ENCODE measurements around the gene FLYWCH2. TPM values are rescaled to one million over a fixed set of nuclear protein-coding genes. Genes with fewer than 3 reads are reported as not detected.
A peak's percentile ranks its signal among the peaks of the same experiment; 100 is the strongest.

FLYWCH2 gene
- polyA plus RNA-seq, 1 experiment = 22.4 TPM

DNA sequence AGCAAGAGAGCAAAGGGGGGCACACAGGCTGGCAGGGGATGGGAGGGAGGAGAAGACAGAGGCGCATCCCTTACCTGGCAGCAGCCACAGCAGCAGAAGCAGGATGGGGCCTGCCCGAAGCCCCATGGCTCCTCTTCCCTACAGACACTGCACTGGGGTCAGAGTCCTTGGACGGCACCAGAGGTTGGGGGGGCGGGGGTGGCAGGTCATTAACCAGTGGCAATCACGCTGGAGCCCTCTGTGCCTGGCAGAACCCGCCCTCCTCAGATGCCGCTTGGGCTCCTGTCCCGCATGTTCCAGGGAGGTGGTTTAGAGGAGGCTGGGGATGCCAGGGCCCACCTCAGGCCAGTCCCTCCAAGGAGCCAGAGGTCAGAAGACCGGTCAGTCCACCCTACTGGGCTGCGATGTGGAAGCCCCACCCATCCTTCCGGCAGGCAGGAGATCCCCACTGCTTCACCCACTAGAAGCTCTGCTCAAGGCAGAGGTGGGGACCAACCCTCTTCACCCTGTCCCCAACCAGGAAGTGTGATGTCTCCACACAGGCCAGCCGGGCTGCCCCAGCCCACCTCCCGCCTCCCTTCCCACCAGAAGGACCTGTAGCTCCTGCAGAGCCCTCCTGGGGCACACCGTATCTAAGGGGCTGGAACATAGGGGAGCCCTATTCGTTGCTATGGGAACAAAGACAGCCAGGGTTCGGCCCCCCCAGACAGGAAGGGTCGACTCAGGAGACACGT, 41.2 kb upstream of the FLYWCH2 start:
- Histone ChIP-seq H3K9me3 (ENCODE audit: control insufficient read depth, insufficient read depth, low read length) (peaks cover 10% of the 10 kb centered on the region; the same call in 1 of the 2 replicates), H3K27ac (ENCODE audit: low read depth, low read length) (no peak overlapping the region), H3K27me3 (ENCODE audit: control insufficient read depth, insufficient read depth, low read length) (no peaks in the 10 kb centered on the region), H3K4me3 (ENCODE audit: low read depth, low read length) (no peak overlapping the region)
- ChIA-PET POLR2A (interaction anchor here (0.6 kb wide), 1 partner anchor 42 kb away, joined by 3 read pairs; no protein-coding TSS in a partner anchor), CTCF (interaction anchor here (1.5 kb wide), 1 partner anchor 12 kb away, joined by 6 read pairs; no protein-coding TSS in a partner anchor)
- no peak for DNase-seq (ENCODE audit: low read depth, low spot score)
- TF ChIP-seq, protein P1, sequence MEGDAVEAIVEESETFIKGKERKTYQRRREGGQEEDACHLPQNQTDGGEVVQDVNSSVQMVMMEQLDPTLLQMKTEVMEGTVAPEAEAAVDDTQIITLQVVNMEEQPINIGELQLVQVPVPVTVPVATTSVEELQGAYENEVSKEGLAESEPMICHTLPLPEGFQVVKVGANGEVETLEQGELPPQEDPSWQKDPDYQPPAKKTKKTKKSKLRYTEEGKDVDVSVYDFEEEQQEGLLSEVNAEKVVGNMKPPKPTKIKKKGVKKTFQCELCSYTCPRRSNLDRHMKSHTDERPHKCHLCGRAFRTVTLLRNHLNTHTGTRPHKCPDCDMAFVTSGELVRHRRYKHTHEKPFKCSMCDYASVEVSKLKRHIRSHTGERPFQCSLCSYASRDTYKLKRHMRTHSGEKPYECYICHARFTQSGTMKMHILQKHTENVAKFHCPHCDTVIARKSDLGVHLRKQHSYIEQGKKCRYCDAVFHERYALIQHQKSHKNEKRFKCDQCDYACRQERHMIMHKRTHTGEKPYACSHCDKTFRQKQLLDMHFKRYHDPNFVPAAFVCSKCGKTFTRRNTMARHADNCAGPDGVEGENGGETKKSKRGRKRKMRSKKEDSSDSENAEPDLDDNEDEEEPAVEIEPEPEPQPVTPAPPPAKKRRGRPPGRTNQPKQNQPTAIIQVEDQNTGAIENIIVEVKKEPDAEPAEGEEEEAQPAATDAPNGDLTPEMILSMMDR (IDR thresholded peaks at IDR 0.05; ENCODE audit: low read depth, low read length) = no peak

DNA sequence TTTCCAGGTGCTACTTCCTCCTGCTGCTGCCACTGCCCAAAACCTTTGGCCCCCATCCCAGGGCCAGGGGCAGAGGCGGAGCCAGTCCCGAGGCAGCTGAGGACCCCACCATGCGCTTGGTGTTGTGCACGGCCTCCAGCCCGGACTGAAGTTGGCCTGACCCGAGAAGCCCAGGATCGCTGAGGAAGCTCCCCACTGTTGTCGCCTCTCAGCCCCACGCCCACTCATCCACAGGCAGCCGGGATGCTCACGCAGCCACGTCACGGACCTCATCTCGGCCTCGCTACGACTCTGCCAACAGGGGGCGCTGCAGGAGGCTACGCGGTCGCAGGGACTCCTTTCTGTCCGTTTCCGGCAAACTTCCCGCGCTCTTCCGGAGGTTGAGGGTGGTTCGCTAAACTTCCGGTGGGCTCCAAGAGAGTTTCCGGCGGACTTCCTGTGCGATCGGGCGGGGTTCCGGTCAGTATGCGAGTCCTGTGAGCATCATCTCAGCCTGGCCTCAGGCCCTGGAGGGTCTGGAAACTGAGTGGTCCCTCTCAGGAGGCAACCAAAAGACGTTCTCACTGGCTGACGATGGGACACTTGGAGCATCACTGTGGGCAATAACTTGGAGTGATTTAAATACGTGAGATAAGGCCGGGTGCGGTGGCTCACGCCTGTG, 40.5 kb upstream of the FLYWCH2 start:
- ChIA-PET POLR2A (no interaction called here), CTCF (interaction anchor here (1.5 kb wide), 1 partner anchor 11 kb away, joined by 6 read pairs; no protein-coding TSS in a partner anchor)
- DNase-seq (ENCODE audit: low read depth, low spot score) = no peak
- Histone ChIP-seq H3K27ac (ENCODE audit: low read depth, low read length) (no peak overlapping the region), H3K9me3 (ENCODE audit: control insufficient read depth, insufficient read depth, low read length) (peaks cover 10% of the 10 kb centered on the region; the same call in 1 of the 2 replicates), H3K4me3 (ENCODE audit: low read depth, low read length) (no peak overlapping the region), H3K27me3 (ENCODE audit: control insufficient read depth, insufficient read depth, low read length) (no peaks in the 10 kb centered on the region)
- TF ChIP-seq, protein P1 (IDR thresholded peaks at IDR 0.05; ENCODE audit: low read depth, low read length) = peak; percentile 40

DNA sequence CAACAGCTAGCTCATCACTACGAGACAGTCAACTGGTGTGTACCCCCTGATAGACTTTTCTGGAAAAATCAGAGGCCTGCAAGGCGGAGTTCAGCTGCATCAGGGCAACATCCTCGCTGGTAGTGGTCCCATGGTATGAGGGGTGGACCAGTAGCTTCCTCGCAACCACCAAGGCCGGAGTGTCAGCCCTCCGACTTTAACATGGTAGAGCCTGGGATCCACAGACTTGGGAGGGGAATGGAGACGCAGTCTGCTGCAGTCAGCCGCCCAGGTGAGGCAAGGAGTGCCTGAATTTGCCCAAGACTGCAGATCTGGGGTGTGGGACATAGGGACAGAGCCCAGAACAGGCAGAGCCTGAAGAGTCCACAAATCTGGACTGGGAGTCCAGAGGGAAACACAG, 39.5 kb upstream of the FLYWCH2 start:
- TF ChIP-seq, protein P1 (IDR thresholded peaks at IDR 0.05; ENCODE audit: low read depth, low read length) = no peak
- DNase-seq (ENCODE audit: low read depth, low spot score) = no peak
- Histone ChIP-seq H3K27ac (ENCODE audit: low read depth, low read length) (no peak overlapping the region), H3K9me3 (ENCODE audit: control insufficient read depth, insufficient read depth, low read length) (peaks cover 10% of the 10 kb centered on the region; the same call in 1 of the 2 replicates), H3K27me3 (ENCODE audit: control insufficient read depth, insufficient read depth, low read length) (no peaks in the 10 kb centered on the region), H3K4me3 (ENCODE audit: low read depth, low read length) (no peak overlapping the region)
- ChIA-PET CTCF (interaction anchor here (1.2 kb wide), 1 partner anchor 25 kb away, joined by 5 read pairs; no protein-coding TSS in a partner anchor), POLR2A (no interaction called here)

DNA sequence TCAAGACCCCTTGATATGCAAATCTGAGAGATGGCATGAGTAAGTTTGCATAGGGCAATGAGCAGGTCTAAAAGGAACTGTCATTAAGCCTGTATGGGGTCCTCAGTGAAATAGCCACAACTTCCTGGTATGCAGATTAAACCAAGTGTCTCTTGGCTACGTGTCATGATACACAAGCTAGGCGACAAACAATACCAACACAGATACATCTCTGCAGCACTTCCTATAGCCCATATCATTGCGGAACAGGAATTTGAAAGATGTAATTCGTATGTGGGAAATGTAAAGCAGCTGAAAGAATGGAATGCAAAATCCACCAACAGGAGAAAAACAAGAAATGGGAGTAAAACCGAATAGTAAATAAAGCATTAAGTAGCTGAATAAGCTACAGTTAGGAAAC, 37.9 kb upstream of the FLYWCH2 start:
- Histone ChIP-seq H3K9me3 (ENCODE audit: control insufficient read depth, insufficient read depth, low read length) (peaks cover 10% of the 10 kb centered on the region; the same call in 1 of the 2 replicates), H3K27me3 (ENCODE audit: control insufficient read depth, insufficient read depth, low read length) (peaks cover 6% of the 10 kb centered on the region), H3K4me3 (ENCODE audit: low read depth, low read length) (no peak overlapping the region), H3K27ac (ENCODE audit: low read depth, low read length) (no peak overlapping the region)
- DNase-seq (ENCODE audit: low read depth, low spot score) = no peak
- CTCF ChIA-PET = interaction anchor here (0.6 to 1.0 kb wide), 3 partner anchors 23 to 1788 kb away, joined by 3 to 6 read pairs (median 3); no protein-coding TSS in a partner anchor
- TF ChIP-seq, protein P1 (IDR thresholded peaks at IDR 0.05; ENCODE audit: low read depth, low read length) = no peak
- POLR2A ChIA-PET = no interaction called here
